KOPT-K1 (cell line): ENCODE results near the gene GABBR1.
"Not testable (repeated sequence)": the region's sequence is repeated elsewhere in the genome, so short reads cannot be mapped to it uniquely, and the experiment has no call there.

Experiments used
- H3K27ac ChIP-seq: fragments of 200-600 bp; sonication (generic); 2 replicates; pipeline ENCODE4 v1.5.1; 2016; ENCODE audit warnings: antibody characterized with exemption, mild to moderate bottlenecking, low read depth, low read length; ENCODE audit not compliant: poor library complexity, severe bottlenecking
- H3K36me3 ChIP-seq: fragments of 200-600 bp; sonication (generic); 2 replicates; pipeline ENCODE4 v1.5.1; 2017; ENCODE audit warnings: antibody characterized with exemption, mild to moderate bottlenecking, low read length, moderate library complexity; ENCODE audit not compliant: insufficient read depth
- H3K9me3 ChIP-seq: fragments of 200-600 bp; sonication (generic); 2 replicates; pipeline ENCODE4 v1.5.1; 2017; ENCODE audit warnings: antibody characterized with exemption, low read length, mild to moderate bottlenecking; ENCODE audit not compliant: insufficient read depth, poor library complexity, severe bottlenecking

The GABBR1 gene

DNA sequence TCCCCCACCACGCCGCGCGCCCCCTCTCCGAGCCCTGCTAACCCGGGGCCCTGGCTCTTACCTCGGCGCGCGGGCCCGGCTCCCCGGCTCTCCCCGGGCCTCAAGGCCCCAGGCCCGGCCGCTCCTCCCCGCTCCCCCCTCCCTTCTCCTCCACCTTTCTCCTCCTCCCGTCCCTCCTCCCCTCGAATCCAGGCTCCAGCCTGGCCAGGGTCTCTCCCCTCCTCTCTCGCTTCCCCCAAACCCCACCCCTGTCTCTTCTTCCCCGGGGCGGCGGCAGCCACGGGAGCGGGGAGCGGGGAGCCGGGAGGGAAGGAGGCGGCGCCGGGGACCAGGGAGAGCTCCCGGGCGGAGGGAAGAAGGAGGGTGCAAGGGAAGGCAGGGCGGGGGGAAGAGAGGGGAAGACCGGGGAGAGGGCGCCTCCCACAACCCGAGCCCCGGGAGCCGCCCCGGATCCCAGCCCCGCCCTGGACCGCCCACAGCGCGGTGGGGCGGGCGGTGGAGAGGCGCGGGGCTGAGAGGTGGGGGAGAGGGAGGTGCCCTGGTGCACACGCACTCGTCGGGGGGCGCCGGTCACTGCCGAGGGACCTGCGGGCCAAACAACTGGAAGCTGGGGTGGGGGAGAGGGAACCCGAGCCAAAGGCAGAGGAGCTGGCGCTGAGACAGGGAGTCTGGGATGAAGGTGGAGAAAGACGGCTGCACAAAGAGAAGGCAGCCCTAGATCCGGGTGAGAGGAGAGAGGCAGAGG, at the start of gene GABBR1:
Gene GABBR1 (minus strand): TSS at position 395 of the 745 bp plus-strand sequence. CDS start 798 bp downstream, outside the sequence.
- H3K27ac ChIP-seq, result peak within 1 kb of the TSS; percentile 21
- H3K9me3 ChIP-seq, result no peaks in the 10 kb centered on the region
- H3K36me3 ChIP-seq, result no peaks in the 10 kb centered on the region

DNA sequence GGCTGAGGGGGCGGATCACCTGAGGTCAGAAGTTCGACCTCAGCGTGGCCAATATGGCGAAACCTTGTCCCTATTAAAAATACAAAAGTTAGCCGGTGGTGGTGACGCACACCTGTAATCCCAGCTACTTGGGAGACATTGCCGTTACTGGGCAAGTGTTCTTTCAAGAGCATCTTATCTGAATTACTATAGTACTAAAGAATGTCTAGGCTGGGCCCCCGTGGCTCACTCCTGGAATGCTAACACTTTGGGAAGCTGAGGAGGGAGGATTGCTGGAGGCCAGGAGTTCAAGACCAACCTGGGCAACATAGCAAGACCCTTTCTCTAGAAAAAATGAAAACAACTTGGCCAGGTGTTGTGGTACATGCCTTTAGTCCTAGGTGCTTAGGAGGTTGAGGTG, 48.8 kb upstream of the GABBR1 start:
- Histone ChIP-seq H3K36me3 (no peaks in the 10 kb centered on the region), H3K9me3 (no peaks in the 10 kb centered on the region), H3K27ac (no peak overlapping the region)

DNA sequence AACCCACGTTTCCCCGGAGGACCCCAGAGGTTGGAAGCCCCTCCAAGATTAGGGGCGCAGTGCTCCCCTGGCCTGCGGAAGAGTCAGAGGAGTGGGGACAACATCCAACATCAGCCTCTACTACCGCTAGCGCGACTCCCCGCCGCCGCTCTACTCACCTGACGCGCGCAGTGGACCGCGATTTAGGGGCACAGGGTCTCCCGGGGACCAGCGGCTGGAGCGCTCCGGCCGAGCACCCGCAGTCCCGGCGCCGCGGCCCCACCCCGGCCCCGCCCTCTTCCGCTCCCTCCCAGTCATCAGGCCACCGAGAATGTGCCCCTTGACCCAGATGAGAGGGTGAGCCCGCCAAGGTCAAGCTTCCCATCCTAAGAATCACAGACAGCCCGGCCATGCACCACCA, 47.9 kb upstream of the GABBR1 start, which contains the start of gene ZFP57:
Gene ZFP57 (minus strand): TSS at position 249 of the 400 bp plus-strand sequence. CDS start 4,149 bp downstream, outside the sequence.
- H3K9me3 ChIP-seq, result no peaks in the 10 kb centered on the region
- no peak within 1 kb of the TSS for H3K27ac ChIP-seq
- H3K36me3 ChIP-seq, result no peaks in the 10 kb centered on the region

DNA sequence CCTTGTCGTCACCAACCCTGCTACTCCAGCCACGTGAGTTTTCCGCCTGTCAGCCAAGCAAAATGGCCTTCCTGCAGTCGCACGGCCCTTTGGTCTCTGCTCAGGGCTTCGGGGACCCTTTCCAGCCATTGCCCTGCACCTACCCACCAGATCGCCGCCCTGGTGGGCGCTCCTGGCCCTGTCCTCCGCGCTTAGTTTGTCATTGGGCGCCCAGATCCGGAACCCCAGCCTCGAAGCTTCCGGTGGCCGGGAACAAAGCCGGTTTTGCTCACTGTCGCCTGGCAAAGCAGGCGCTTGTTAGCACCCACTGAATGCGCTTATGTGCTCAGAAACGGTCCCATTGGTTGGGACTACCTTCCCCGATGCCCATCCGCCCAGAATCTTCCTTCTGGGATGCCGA, 47.4 kb upstream of the GABBR1 start:
- Histone ChIP-seq H3K27ac (no peak overlapping the region), H3K9me3 (no peaks in the 10 kb centered on the region), H3K36me3 (no peaks in the 10 kb centered on the region)

DNA sequence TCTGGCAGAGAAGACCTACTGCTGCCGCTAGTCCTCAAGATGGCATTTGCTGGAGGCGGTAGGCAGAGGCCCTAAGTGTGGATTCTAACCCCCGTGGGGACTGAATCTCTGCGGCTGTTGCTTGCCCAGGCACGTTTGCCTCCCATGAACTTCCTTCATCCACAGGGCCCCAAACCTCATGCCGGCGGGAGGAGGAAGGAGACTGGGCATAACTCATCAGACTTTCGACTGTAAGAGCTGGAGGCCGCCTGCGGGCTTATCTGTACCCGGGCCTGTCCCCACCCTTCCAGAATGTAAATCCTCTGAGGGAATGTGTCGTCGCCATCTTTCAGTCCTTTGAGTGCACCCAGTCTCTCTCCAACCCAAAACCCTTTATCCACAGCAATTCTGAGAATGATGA, 47.0 kb upstream of the GABBR1 start:
- no peaks in the 10 kb centered on the region for H3K36me3 ChIP-seq
- no peaks in the 10 kb centered on the region for H3K9me3 ChIP-seq
- no peak overlapping the region for H3K27ac ChIP-seq

DNA sequence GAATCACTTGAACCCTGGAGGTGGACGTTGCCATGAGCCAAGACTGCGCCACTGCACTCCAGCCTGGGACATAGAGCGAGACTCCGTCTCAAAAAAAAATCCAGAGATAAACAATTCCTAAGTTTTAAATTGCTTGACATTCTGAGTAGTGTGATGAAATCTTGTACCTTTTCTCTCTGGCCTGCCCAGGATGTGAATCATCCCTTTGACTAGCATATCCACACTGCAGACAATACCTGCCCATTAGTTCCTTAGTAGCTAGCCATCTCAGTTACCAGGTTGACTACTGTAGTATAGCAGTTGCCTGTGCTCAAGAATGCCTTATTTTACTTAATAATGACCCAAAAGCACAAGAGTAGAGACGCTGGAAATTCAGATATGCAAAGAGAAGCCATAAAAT, 45.1 kb upstream of the GABBR1 start:
- no peaks in the 10 kb centered on the region for H3K9me3 ChIP-seq
- no peak overlapping the region for H3K27ac ChIP-seq
- no peaks in the 10 kb centered on the region for H3K36me3 ChIP-seq

DNA sequence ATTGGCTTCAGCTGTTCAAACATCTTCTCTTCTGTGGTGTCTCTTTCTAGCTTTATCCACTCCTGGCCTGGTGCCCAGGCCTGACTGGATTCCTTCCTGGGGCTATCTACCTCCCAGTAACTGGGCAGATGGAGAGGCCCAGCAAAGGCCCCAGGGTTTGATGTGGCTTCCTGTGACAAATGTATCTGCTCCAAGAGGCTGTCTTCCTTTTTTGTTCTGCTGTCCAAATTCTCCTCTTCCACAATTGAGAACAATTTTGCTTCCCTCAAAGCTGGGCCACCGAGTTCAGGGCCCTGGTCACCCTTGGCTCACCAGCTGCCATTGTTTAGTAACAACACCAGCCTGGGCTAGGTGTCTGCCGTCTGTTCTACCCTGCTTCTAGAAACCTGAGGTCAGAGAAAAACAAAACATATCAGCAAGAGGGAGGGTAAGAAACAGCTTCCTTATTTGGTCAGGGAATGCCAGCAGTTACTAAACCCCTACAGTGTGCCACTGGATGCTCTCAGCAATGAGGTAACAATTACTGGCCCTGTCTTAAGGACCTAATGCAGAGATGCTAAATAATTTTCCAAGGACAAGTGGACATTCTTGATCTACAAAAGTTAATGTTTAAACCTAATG, 44.1 kb upstream of the GABBR1 start:
- H3K9me3 ChIP-seq, result no peaks in the 10 kb centered on the region
- no peaks in the 10 kb centered on the region for H3K36me3 ChIP-seq
- no peak overlapping the region for H3K27ac ChIP-seq

DNA sequence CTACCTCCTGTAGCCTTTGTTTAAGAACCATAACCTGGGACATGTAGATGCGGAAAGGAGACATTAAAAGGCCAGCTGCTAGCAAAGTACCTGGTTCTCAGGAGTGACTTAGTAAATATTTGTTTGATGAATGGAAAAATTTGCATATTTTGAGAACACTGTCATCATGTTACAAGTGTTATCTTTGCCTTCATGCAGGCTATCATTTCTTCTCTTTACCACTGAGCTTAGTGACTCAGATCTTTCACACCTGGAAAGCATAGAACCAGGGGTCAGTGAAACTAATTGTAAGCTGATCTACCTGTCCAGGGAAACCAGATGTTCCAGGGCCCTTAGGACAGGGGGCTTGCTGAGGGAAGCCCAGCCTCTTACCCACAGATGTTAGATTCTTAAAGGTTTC, 42.6 kb upstream of the GABBR1 start:
- Histone ChIP-seq H3K9me3 (no peaks in the 10 kb centered on the region), H3K27ac (no peak overlapping the region), H3K36me3 (no peaks in the 10 kb centered on the region)

DNA sequence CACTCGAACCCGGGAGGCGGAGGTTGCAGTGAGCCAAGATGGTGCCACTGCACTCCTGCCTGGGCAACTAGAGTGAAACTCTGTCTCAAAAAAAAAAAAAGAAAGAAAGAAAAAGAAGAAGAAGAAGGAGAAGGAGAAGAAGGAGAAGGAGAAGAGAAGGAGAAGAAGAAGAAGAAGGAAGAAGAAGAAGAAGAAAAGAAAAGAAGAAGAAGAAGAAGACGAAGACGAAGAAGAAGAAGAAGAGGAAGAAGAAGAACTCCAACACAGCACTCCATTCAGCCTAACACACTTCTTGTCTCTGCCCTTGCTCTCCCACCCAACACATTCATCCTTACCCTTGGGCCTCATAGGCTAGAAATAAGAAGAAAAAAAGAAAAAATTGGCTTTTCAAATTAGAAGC, 41.0 kb upstream of the GABBR1 start:
- Histone ChIP-seq H3K9me3 (no peaks in the 10 kb centered on the region), H3K27ac (no peak overlapping the region), H3K36me3 (no peaks in the 10 kb centered on the region)

DNA sequence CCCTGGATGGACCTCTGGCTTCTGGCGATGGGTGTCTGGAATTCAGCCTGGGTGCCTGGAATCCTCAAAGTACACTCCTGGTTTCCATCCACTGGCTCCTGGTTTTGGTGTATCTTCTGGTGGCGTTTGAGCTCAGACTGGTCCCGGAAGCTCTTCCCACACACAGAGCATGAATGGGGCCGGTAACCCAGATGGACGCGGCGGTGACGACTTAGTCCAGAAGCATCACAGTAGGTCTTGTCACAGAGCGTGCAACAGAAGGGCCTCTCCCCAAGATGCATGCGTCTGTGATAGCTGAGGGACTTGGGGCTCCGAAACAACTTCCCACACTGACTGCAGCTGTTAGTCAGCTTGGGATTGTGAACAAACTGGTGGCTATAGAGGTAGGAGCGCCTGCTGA, 40.2 kb upstream of the GABBR1 start:
- Histone ChIP-seq H3K9me3 (no peaks in the 10 kb centered on the region), H3K27ac (no peak overlapping the region), H3K36me3 (no peaks in the 10 kb centered on the region)

DNA sequence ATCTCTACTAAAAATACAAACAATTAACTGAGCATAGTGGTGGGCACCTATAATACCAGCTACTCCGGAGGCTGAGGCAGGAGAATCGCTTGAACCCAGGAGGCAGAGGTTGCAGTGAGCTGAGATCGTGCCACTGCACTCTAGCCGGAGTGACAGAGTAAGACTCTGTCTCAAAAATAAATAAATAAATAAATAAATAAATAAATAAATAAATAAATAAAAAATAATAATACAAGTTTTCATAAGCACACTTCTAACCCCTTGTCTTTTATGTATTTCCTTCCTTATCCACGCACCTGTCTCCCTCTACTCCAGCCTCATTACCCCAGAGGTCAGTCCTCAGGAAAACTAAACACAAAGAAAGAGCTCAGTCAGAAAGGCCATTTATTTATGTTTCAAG, 39.1 kb upstream of the GABBR1 start:
- H3K9me3 ChIP-seq, H3K27ac ChIP-seq, H3K36me3 ChIP-seq: not testable (repeated sequence)

DNA sequence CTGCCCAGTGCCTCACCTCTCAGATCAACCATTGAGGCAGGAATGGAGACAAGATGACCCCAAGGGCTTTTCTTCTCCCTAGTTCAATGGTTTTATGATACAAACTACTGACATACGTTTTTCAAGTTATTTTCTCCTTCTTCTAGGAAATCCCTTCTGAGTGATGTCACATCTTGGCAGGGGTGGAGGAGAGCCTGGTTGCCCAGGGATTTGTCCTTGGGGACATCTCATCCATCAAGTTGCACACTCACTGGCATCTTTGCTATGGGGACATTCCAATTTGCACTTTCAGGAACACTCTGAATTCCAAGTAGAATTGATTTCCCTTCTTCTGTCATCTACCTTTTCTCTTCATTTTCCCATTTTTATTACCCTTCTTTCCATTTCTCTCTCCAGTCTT, 38.0 kb upstream of the GABBR1 start:
- H3K9me3 ChIP-seq, result no peaks in the 10 kb centered on the region

DNA sequence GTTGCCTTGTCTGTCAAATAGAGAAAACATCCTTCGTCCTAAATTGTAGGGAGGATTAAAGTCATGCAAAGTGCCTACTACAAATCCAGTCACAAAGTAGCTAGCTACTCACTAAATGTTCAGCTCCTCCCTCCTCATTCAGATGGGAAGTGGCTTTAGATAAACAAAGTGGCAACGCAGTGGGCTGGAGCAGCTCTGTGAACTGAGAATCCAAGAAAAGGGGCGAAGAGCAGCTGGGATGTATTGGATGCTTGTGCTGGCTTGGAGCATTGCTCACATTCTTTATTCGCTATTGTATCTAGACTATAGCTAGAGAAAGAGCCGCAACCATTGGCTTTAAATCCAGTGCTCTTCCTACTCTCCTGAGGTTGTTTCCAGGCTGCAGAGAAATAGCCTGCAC, 34.2 kb upstream of the GABBR1 start:
- Histone ChIP-seq H3K36me3 (no peaks in the 10 kb centered on the region), H3K9me3 (no peaks in the 10 kb centered on the region), H3K27ac (no peak overlapping the region)

More for the DNA sequence above, 38.0 kb upstream of the GABBR1 start:
- Histone ChIP-seq H3K36me3 (no peaks in the 10 kb centered on the region), H3K27ac (no peak overlapping the region)

DNA sequence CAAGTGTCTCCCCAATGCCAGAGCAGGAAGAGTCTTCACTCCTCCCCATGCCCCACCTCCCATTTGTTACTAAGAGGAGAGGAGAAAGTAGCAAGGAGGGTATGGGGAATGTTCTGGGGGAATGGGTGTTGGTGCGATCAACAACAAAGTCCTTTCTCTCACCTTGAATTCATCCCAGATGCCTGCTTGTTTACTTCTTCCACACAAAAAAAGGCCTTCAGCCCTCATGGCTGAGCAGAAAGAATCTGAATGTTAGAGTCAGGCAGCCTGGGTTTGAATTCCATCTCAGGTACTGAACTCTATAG, 33.8 kb upstream of the GABBR1 start:
- H3K36me3 ChIP-seq, result no peaks in the 10 kb centered on the region
- no peaks in the 10 kb centered on the region for H3K9me3 ChIP-seq
- H3K27ac ChIP-seq, result no peak overlapping the region

DNA sequence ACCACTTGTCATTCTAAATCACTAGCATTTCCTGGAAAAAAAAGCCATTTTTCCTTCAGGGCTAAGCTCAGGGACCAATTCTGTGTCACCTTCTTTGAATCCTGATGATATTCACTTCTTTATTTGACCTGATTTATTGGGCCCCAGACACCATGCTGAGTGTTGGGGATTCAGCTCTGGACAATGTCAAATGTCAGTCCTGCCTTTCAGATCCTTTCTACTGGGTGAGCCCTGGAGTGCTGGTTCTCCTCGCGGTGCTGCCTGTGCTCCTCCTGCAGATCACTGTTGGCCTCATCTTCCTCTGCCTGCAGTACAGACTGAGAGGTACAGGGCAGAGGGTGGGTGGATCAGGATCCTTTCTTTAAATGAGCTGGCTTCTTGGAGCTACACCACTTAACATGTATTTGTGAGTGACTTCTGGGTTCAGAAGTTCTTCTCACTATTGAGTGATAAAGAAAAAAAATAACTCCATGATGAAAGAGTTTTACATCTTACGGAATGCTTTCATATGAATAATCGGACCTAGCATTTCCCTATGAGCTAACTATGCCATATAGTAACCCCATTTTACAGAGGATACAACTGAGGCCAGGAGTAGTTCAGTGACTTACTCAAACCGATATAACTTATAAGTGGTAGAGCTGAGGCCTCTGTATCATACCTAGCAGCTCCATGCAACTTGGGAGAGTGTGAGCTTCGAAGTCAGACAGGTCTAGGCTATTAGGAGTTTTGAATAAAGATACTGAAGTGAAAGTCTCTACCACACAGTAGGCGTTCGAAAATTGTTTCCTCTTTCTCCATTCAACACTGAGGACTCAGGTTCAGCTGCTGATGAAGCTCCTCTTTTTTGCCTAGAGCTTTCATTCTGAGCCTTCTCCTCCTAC, 33.2 kb upstream of the GABBR1 start:
- H3K9me3 ChIP-seq, result no peaks in the 10 kb centered on the region
- H3K36me3 ChIP-seq, result no peaks in the 10 kb centered on the region
- no peak overlapping the region for H3K27ac ChIP-seq
